Retinal pigment epithelial cell (primary cell): ENCODE results near the gene SCUBE1.

Source experiments
- DNase-seq: peaks from one replicate; pipeline ENCODE4 v3.0.0-alpha.2; 2010; ENCODE audit warnings: low read depth
- H3K4me3 ChIP-seq: 2 replicates; pipeline ENCODE4 v1.5.1; 2011; ENCODE audit warnings: mild to moderate bottlenecking, low read length, control low read depth, moderate library complexity
- CTCF ChIP-seq: conservative IDR thresholded peaks from 2 replicates; pipeline ENCODE4 v1.5.1; 2011; ENCODE audit warnings: low read depth, low read length, control low read depth, inconsistent platforms

SCUBE1 gene

DNA sequence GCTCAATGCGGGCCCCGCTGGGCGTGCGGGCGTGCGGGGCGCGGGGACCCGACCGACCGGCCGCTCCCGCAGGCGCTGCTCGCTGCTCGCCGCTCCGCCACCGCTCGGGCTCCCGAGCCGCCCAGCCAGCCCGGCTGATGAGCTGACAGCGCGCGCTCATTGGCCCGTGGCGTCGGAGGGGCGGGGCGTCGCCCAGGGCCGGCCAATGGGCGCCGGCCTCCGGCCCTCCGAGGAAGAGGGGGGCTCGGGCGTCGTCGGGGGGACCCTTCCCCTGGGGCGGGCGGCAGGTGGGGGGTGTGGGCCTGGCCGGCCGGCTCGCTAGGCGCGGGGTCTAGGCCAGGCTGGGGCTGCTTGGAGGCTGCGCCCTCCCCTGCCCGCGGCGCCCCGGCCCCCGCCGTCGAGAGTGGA is at the start of gene SCUBE1:
SCUBE1 (minus strand) TSS at position 111 of the 408 bp plus-strand sequence. CDS start 111 bp downstream, outside the sequence.
- DNase-seq = no peak
- peak within 1 kb of the TSS; percentile 32 for H3K4me3 ChIP-seq
- TF ChIP-seq CTCF = no peak

DNA sequence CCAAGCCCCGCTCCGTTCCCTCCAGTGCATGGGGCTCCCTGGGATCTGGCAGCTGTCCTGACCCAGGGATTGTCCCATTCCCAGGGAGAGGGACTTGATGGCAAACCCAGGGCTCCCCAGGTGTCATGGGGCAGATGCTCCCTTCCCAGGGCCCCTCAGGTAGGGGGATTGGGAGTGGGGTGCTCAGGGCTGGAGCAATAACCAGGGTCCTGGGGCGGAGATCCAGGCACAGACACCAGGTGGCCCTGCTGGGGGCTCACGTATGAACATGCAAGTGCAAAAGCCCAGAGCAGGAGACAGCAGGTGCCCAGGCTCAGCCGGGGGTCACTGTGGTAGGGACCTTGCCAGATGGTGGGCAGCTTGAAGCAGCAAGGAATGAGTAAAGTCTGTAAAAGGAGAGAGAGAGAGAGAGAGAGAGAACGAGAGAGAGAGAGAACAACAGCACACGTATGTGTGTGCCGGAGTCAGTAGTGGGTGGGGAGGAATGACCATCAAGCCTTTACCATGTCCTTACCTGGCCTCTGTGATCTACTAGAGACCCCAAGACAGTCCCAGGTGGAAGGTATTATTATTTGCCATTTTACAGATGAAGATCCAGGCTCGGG is 49.3 kb upstream of the SCUBE1 start:
- TF ChIP-seq CTCF = no peak
- H3K4me3 ChIP-seq = no peak overlapping the region
- no peak for DNase-seq

DNA sequence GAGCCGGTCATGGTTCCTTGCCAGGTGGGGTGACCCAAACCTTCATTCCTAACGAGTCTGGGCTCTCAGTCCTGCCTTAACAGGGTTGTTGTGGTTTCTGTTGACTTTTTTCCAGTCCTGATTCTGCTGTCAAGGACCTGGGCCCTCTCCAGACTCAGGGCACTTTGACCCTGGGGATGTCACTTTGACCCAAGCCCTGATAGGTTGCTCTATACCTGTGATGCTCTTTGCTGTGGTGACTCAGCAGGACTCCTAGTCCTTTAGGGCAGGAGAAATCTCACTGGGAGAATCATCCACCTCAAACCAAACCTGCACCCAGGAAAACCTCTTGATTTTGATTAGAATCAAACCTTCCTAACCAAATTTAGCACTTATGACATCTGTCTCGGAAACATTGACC is 48.1 kb upstream of the SCUBE1 start:
- no peak for DNase-seq
- no peak for TF ChIP-seq CTCF
- no peak overlapping the region for H3K4me3 ChIP-seq

DNA sequence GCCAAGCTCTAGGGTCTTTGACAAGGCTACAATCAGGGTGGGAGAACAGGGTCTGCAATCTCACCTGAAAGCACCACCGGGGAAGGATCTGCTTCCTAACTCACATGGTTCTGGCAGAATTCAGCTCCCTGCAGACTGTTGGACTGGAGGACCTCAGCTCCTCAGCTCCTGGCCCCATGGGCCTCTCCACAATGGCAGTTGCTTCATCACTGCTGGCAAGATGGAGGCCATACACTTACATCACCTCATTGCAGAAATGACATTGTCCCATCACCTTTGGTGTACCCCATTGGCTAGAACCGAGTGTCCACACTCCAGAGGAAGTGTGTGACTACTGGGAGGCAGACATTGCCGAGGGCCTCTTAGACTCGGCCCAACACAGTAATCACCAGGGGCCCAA is 47.7 kb upstream of the SCUBE1 start:
- no peak overlapping the region for H3K4me3 ChIP-seq
- no peak for DNase-seq
- no peak for TF ChIP-seq CTCF

GRCh38 chr22:43390166-43390565 is 47.0 kb upstream of the SCUBE1 start:
- H3K4me3 ChIP-seq = no peak overlapping the region
- no peak for DNase-seq
- no peak for TF ChIP-seq CTCF

GRCh38 chr22:43389227-43389836 is 46.2 kb upstream of the SCUBE1 start:
- DNase-seq = no peak
- no peak overlapping the region for H3K4me3 ChIP-seq
- no peak for TF ChIP-seq CTCF

DNA sequence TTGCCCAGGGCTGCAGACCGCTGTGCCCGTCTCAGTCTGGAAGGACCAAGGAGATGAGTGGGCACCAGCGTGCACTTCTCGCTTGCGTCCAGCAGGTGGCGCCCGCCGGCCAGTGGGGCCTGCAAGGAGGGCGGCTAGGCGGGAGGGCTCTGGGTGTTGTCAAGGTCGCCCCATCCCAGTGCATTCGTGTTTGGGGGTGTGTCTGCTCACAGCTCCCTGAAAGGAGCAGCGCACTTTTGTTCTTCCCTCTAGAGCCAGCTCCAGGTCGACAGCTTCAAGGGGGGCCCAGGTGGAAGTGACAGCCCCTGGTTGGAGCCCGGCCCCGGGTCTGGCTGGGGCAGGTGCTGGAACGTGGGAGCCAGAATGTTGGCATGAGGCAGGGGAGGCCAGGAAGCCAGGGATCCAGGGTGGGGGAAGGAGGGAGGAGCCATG is 45.3 kb upstream of the SCUBE1 start:
- TF ChIP-seq CTCF = peak; percentile 95
- H3K4me3 ChIP-seq = no peak overlapping the region
- no peak for DNase-seq
